Esophagus (tissue), 2 donors: ENCODE measurements around the gene DISC1. TPM values are rescaled to one million over a fixed set of nuclear protein-coding genes. Genes with fewer than 3 reads are reported as not detected.
"Not testable (repeated sequence)": the region's sequence is repeated elsewhere in the genome, so short reads cannot be mapped to it uniquely, and the experiment has no call there.

Source experiments
- H3K27ac ChIP-seq, 2 donors: one replicate each; pipeline ENCODE4 v1.5.1; 2013; ENCODE audit warnings: low read depth in 2 of 2, mild to moderate bottlenecking in 2 of 2, inconsistent platforms in 1 of 2, low read length in 1 of 2, moderate library complexity in 1 of 2
- H3K27me3 ChIP-seq, 2 donors: one replicate each; pipeline ENCODE4 v1.6.1; 2013; ENCODE audit warnings: low read length in 2 of 2, control low read depth in 1 of 2, mild to moderate bottlenecking in 1 of 2; ENCODE audit not compliant: insufficient read depth in 2 of 2, control insufficient read depth in 1 of 2
- H3K36me3 ChIP-seq, 2 donors: one replicate each; pipeline ENCODE4 v1.6.1; 2013; ENCODE audit warnings: low read length in 1 of 2; ENCODE audit not compliant: control insufficient read depth in 2 of 2, insufficient read depth in 2 of 2
- H3K4me1 ChIP-seq, 2 donors: one replicate each; pipeline ENCODE4 v1.6.1; 2013; ENCODE audit warnings: low read length in 1 of 2; ENCODE audit not compliant: control insufficient read depth in 2 of 2, insufficient read depth in 2 of 2
- H3K4me3 ChIP-seq, 2 donors: one replicate each; pipeline ENCODE4 v1.5.1; 2013; ENCODE audit warnings: low read length in 2 of 2, mild to moderate bottlenecking in 2 of 2, low read depth in 1 of 2, moderate library complexity in 1 of 2
- H3K9me3 ChIP-seq, 2 donors: one replicate each; pipeline ENCODE4 v1.6.1; 2013; ENCODE audit warnings: mild to moderate bottlenecking in 2 of 2, low read depth in 1 of 2, low read length in 1 of 2, moderate library complexity in 1 of 2; ENCODE audit not compliant: control insufficient read depth in 2 of 2, insufficient read depth in 1 of 2
- WGBS, 2 donors: extraction: QIAGEN DNeasy Blood & Tissue Kit; methylation state at CpG; one replicate each; pipeline ENCODE4 v1.1.7; 2013; 5-methylcytosine and 5-hydroxymethylcytosine counted together
- polyA plus RNA-seq, 2 donors: library from polyadenylated mRNA; stranded (reverse); fragments of 200-250 nt; gene quantifications; one replicate each; pipeline ENCODE4 v1.2.3, GENCODE V29; 2013
- donor health status: healthy with polysubstance abuse.
- donor health status: Bipolar disorder and iron deficiency.

Gene DISC1
- polyA plus RNA-seq, 2 donors = 0.41 to 0.79 TPM

- Histone ChIP-seq H3K9me3 (no peaks in the 10 kb centered on the region), H3K27me3 (no peaks in the 10 kb centered on the region), H3K4me1 (no peaks in the 10 kb centered on the region), H3K27ac (no peak overlapping the region), H3K36me3 (no peaks in the 10 kb centered on the region), H3K4me3 (no peak overlapping the region)
- WGBS, 2 donors = 67 to 79% methylated on average over 4 of the region's 4 CpGs
Measured at GRCh38 chr1:231958448-231958847, 331.9 kb downstream of the DISC1 start.

- Histone ChIP-seq H3K4me1 (no peaks in the 10 kb centered on the region), H3K9me3 (no peaks in the 10 kb centered on the region), H3K36me3 (no peaks in the 10 kb centered on the region), H3K27me3 (no peaks in the 10 kb centered on the region), H3K27ac (no peak overlapping the region), H3K4me3 (no peak overlapping the region)
- WGBS, 2 donors = 88 to 93% methylated on average over 6 of the region's 6 CpGs
Measured at GRCh38 chr1:231959225-231959884, 332.8 kb downstream of the DISC1 start.

DNA sequence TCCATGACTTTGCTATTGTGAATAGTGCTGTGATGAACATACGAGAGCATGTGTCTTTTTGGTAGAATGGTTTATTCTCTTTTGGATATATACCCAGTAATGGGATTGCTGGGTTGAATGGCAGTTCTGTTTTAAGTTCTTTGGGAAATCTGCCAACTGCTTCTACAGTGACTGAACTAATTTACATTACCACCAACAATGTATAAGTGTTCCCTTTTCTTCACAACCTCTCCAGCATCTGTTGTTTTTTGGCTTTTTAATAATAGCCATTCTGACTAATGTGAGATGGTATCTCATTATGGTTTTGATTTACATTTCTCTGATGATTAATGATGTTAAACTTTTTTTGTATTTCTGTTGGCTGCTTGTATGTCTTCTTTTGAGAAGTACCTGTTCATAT is 335.2 kb downstream of the DISC1 start:
- WGBS, 2 donors = 85 to 90% methylated on average over 1 of the region's 1 CpG

GRCh38 chr1:231962636-231963035 is 336.0 kb downstream of the DISC1 start:
- Histone ChIP-seq H3K4me1 (no peaks in the 10 kb centered on the region), H3K27ac (no peak overlapping the region), H3K9me3 (no peaks in the 10 kb centered on the region), H3K4me3 (no peak overlapping the region), H3K27me3 (no peaks in the 10 kb centered on the region), H3K36me3 (no peaks in the 10 kb centered on the region)
- 91 to 96% methylated on average over 2 of the region's 2 CpGs for WGBS, 2 donors

More for the DNA sequence above, 335.2 kb downstream of the DISC1 start:
- not testable (repeated sequence) for H3K4me1 ChIP-seq, H3K4me3 ChIP-seq, H3K9me3 ChIP-seq, H3K27ac ChIP-seq, H3K36me3 ChIP-seq, H3K27me3 ChIP-seq

GRCh38 chr1:231964241-231964640 is 337.7 kb downstream of the DISC1 start:
- no peak overlapping the region for H3K27ac ChIP-seq
- no peak overlapping the region for H3K4me3 ChIP-seq
- no peaks in the 10 kb centered on the region for H3K4me1 ChIP-seq
- no peaks in the 10 kb centered on the region for H3K36me3 ChIP-seq
- no peaks in the 10 kb centered on the region for H3K27me3 ChIP-seq
- no peaks in the 10 kb centered on the region for H3K9me3 ChIP-seq
- 86 to 92% methylated on average over 2 of the region's 2 CpGs for WGBS, 2 donors

DNA sequence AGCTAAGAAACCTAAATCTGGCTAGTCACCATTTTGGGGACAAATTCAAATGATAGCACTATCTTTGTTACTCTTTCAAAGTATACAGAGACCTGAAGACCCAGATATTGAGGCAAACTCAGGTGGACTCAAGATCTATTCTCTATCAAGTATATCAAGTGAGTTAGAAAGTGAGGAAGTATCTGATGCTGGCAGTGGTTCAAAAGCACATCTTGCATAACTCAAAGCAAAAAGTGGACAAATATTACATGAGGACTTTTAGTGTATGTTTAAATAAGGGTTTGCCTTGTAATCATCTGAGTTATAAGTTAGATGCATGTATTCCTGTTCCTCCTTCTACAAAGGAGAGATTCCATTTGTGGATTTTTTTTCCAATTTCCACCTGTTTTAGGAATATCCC is 338.4 kb downstream of the DISC1 start:
- H3K27me3 ChIP-seq = no peaks in the 10 kb centered on the region
- no peaks in the 10 kb centered on the region for H3K36me3 ChIP-seq
- H3K4me1 ChIP-seq = no peaks in the 10 kb centered on the region
- H3K9me3 ChIP-seq = no peaks in the 10 kb centered on the region
- H3K27ac ChIP-seq = no peak overlapping the region
- no peak overlapping the region for H3K4me3 ChIP-seq

DNA sequence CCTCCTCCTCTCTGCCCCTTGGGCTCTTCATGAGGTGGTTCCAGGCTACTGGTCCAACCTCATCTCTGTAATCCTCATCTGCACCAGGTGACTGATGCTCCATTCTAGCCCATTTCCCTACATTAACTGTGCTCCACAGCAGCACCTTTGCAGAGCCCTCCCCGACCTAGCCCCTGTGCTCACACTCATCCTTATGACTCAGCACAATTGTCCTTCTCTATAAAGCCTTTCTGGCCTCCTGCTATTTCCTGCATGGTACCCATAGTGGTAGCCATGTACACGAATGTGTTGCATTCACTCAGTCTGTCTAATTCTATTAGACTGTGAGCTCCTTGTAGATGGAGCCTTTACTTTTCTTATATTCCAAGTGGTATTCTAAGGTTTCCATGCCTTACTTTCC is 339.0 kb downstream of the DISC1 start:
- Histone ChIP-seq H3K9me3 (no peaks in the 10 kb centered on the region), H3K4me1 (no peaks in the 10 kb centered on the region), H3K36me3 (no peaks in the 10 kb centered on the region), H3K27me3 (no peaks in the 10 kb centered on the region), H3K4me3 (no peak overlapping the region), H3K27ac (no peak overlapping the region)
- 85 to 95% methylated on average over 2 of the region's 2 CpGs for WGBS, 2 donors

DNA sequence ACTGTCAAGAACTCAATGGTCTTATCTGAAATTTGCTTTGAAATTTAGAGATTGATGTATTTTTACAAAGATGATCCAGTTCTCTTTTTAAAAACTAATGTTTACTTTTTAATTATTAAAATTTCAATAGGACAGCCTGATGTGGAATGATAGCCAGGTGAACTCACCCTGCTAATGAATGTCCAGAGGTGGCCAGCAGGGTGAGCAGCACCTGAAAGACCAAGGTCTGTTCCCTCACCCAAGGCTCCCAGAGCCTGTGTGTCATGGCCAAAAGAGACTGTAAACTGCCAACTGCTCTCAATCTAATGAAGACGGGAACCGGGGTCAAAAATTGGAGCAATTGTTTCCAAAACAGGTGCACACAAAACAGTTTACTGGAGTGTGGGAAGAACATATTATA is 340.4 kb downstream of the DISC1 start:
- H3K27me3 ChIP-seq = no peaks in the 10 kb centered on the region
- no peaks in the 10 kb centered on the region for H3K4me1 ChIP-seq
- 91 to 98% methylated on average over 2 of the region's 2 CpGs for WGBS, 2 donors
- no peaks in the 10 kb centered on the region for H3K36me3 ChIP-seq
- no peak overlapping the region for H3K27ac ChIP-seq
- H3K4me3 ChIP-seq = no peak overlapping the region
- no peaks in the 10 kb centered on the region for H3K9me3 ChIP-seq

GRCh38 chr1:231969076-231969475 is 342.5 kb downstream of the DISC1 start:
- no peaks in the 10 kb centered on the region for H3K9me3 ChIP-seq
- H3K4me3 ChIP-seq = no peak overlapping the region
- no peaks in the 10 kb centered on the region for H3K4me1 ChIP-seq
- 64 to 67% methylated on average over 1 of the region's 1 CpG for WGBS, 2 donors
- H3K27me3 ChIP-seq = no peaks in the 10 kb centered on the region
- no peaks in the 10 kb centered on the region for H3K36me3 ChIP-seq
- no peak overlapping the region for H3K27ac ChIP-seq

DNA sequence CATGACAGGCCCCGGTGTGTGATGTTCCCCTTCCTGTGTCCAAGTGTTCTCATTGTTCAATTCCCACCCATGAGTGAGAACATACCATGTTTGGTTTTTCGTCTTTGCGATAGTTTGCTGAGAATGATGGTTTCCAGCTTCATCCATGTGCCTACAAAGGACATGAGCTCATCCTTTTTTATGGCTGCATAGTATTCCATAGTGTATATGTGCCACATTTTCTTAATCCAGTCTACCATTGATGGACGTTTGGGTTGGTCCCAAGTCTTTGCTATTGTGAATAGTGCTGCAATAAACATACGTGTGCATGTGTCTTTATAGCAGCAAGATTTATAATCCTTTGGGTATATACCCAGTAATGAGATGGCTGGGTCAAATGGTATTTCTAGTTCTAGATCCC is 343.2 kb downstream of the DISC1 start:
- not testable (repeated sequence) for H3K4me1 ChIP-seq, H3K9me3 ChIP-seq, H3K27me3 ChIP-seq, H3K27ac ChIP-seq, H3K4me3 ChIP-seq, H3K36me3 ChIP-seq
- WGBS, 2 donors = 93 to 95% methylated on average over 5 of the region's 5 CpGs
